Measurements from ENCODE around the gene NAPEPLD. TPM values are rescaled to one million over a fixed set of nuclear protein-coding genes. Genes with fewer than 3 reads are reported as not detected.
"Not testable (repeated sequence)": the region's sequence is repeated elsewhere in the genome, so short reads cannot be mapped to it uniquely, and the experiment has no call there.

Gene NAPEPLD
- total RNA-seq = 16.2 TPM
- long read RNA-seq, full-length matches to known transcripts = 11 of 18 reads
- long read RNA-seq, partial matches to known transcripts = 1 of 18 reads
- long read RNA-seq, other reads (novel, unspliced or antisense) = 6 of 18 reads

DNA sequence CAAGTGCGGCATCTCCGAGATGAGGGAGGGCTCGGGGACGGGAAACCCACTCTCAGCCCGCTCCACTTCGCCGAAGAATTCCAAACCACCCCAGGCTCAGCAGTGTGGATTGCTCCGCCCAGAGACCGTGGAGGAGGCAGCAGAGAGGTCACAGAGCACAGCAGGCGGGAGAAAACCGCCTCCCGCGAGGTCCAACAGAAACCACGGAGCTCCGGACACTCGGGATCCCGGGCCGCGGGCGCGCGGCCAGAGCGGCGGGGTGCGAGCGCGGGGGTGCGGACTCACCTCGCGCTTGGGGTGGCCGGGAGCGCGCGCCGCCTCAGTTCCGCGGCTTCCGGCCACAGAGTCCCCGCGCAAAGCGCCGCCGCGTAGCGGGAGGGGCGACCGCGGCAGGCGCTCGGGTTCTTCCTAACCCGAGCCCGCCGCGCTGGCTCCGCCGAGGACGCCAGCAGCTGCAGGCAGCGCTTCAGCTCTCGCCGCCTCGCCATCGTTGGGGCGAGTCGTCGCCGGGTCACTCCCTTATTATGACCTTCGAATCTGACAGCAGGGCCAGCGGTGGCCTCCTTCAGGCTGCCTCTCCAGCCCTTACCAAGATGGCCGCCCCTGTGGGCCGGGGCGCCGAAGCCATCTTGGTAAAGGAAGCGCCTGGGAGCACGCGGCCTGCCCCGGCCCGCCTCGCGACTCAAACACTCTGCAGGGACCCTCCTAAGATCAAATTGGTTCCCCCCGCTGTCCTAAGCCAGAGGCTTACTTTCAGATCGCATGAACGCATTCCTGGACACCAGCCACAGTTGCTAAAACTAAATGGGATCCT is at the start of gene NAPEPLD:
NAPEPLD (minus strand) TSS at position 106 of the 814 bp plus-strand sequence. CDS start 20,323 bp downstream, outside the sequence.
- DNase-seq (peak; percentile 92), ATAC-seq (peak; percentile 93 to 97)
- Histone ChIP-seq H3K4me3 (peak within 1 kb of the TSS; percentile 90), H3K9me3 (no peaks in the 10 kb centered on the region), H3K36me3 (no peaks in the 10 kb centered on the region), H3K4me1 (peaks cover 21% of the 10 kb centered on the region), H3K27me3 (ENCODE audit: low read depth) (no peaks in the 10 kb centered on the region), H3K27ac (peak within 1 kb of the TSS; percentile 96)
- TF ChIP-seq, protein P1, sequence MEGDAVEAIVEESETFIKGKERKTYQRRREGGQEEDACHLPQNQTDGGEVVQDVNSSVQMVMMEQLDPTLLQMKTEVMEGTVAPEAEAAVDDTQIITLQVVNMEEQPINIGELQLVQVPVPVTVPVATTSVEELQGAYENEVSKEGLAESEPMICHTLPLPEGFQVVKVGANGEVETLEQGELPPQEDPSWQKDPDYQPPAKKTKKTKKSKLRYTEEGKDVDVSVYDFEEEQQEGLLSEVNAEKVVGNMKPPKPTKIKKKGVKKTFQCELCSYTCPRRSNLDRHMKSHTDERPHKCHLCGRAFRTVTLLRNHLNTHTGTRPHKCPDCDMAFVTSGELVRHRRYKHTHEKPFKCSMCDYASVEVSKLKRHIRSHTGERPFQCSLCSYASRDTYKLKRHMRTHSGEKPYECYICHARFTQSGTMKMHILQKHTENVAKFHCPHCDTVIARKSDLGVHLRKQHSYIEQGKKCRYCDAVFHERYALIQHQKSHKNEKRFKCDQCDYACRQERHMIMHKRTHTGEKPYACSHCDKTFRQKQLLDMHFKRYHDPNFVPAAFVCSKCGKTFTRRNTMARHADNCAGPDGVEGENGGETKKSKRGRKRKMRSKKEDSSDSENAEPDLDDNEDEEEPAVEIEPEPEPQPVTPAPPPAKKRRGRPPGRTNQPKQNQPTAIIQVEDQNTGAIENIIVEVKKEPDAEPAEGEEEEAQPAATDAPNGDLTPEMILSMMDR (IDR thresholded peaks at IDR 0.05) = no peak
- intact Hi-C loops (cut with DNase I) = no loop called here

DNA sequence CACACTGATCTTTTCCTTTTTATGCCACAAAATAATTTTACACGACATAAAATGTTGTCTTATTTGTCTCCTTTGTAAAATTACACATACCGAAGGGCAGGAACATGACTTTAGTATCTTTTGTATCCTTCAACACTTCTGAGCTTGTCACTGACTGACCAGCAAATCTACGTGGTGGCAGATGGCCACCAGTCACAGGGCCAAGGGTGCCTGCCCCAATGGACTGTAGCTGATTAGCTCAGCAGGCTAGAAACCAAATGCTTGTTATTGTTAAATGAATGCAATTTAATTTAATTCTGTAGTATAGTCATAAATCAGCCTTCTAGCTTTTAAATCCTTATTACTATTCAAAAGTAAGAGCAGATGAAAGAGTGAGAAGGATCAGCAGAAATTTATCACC is 49.2 kb upstream of the NAPEPLD start:
- H3K27ac ChIP-seq; H3K4me1 ChIP-seq; H3K9me3 ChIP-seq; intact Hi-C loops (cut with DNase I); H3K36me3 ChIP-seq; H3K27me3 ChIP-seq (ENCODE audit: low read depth); H3K4me3 ChIP-seq; ATAC-seq; DNase-seq: not testable (repeated sequence)

DNA sequence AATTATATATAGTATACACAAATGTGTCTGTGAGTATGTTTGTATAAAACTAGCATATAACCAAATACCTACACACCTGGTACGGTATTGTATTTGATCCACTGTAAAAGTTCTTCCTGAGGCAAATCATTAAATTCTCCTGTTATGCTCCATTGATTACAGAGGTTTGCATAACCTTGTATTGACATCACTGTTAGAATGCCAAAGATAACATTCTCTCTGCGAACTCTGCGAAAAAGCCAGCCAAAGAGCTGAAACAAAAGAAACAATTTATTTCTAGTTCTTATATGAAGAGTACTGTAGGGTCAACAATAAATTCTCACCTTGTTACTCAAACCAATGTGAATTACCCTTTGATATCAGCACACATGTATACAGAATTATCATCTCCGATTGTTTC is 46.5 kb upstream of the NAPEPLD start:
- H3K4me1 ChIP-seq; H3K9me3 ChIP-seq; H3K27ac ChIP-seq; intact Hi-C loops (cut with DNase I); ATAC-seq; H3K4me3 ChIP-seq; H3K36me3 ChIP-seq; H3K27me3 ChIP-seq (ENCODE audit: low read depth); DNase-seq: not testable (repeated sequence)

DNA sequence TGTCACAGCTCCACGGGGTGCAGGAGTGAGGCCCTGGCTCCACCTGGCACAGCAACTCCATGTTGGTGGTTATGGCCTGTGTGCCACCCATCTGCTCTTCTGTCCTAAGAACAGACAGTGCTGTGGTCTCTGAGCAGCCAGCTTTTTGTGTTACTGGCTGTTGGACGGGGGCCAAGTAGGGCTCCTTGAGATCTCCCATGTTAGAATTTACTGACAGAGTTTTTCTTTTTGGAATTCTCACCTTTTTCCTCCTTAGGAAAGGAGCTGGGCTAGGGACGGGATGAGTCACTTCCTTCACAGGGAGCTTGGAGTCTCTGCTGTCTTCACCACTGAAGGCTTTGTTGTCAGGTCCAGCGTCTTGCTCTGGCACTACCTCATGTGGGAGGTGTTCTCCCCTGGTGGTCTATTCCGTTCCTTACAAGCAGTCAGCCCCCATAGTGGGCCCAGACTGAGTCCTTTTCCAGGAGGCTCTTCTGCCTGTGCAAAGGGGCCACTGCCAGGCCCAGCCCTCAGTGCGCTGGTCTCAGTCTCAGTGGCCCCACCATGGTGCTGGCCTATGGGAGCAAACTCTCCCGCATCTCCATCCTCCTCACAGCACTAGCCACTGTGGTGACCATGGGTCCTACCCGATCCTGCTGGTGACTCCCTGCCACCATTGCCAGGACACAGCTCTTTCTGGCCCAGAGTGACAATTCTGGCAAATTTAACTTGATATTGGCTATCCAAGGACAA is 23.7 kb upstream of the NAPEPLD start:
- DNase-seq; H3K9me3 ChIP-seq; H3K27ac ChIP-seq; H3K4me3 ChIP-seq; intact Hi-C loops (cut with DNase I); H3K36me3 ChIP-seq; H3K4me1 ChIP-seq; H3K27me3 ChIP-seq (ENCODE audit: low read depth): not testable (repeated sequence)
- peak; percentile 19 to 51 for ATAC-seq

DNA sequence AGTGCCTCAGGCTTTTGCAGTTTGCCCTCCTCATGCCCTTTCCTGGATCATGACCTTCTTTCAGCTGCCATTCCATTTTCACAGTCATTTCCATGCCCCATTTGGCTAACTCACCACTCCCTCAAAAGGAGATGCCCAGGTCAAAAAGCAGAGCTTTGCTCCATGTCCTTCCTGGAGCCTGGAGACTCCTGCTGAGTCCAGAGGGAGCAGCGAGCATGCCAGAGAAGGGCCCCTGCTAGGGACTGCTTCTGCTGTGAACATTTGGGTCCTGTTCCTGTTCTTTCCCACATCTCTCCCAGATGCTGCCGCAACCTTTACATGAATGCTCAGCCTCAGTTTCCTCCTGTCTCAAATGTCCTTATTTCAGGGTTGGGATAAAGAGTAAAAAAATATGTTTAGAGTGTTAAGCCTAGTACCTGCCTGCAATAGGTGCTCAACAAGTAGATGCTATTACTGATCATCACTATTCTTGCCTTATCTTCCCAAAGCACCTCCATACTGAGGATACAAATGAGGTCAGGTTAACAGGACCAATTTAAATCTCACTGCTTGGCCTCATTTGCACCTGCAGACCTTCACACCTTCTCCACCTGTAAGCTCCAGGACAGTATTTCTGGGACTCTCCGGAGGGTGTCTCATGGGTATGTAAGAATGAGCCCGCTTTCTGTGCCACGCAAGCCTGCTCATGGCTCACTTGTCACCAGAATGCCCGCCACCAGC is 23.0 kb upstream of the NAPEPLD start:
- H3K36me3 ChIP-seq; H3K4me1 ChIP-seq; H3K27me3 ChIP-seq (ENCODE audit: low read depth); H3K27ac ChIP-seq; H3K9me3 ChIP-seq; H3K4me3 ChIP-seq; intact Hi-C loops (cut with DNase I); ATAC-seq; DNase-seq: not testable (repeated sequence)

DNA sequence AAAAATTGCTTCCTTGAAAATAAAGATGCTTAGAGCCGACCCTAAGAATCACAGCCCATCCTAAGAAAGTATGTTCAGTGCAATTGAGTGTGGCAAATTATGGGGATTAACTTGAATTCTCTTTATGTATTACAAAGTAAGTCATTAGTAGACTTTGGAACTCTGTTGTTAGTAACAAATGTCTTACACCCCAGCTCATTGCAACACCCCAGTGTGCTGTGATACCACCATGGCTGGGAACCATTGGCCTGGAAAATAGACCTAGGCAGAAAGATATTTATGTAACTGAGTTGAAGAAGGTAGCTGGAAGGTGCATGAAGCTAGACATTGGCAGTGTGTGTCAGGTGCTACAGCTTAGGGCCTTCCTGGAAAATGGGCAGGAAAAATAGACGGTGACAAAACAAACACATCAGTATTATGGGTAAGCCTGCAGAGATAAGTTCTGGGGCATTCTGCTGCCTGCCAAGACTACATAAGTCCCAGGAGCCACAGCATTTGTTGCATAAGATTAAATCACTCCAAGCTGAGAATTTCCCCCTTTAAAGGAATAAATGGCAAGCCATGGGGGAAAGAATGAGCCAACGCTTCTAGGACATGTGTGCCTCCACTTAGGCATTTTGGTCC is 18.1 kb upstream of the NAPEPLD start:
- H3K4me1 ChIP-seq; H3K27ac ChIP-seq; DNase-seq; ATAC-seq; H3K36me3 ChIP-seq; intact Hi-C loops (cut with DNase I); H3K27me3 ChIP-seq (ENCODE audit: low read depth); H3K9me3 ChIP-seq; H3K4me3 ChIP-seq: not testable (repeated sequence)

DNA sequence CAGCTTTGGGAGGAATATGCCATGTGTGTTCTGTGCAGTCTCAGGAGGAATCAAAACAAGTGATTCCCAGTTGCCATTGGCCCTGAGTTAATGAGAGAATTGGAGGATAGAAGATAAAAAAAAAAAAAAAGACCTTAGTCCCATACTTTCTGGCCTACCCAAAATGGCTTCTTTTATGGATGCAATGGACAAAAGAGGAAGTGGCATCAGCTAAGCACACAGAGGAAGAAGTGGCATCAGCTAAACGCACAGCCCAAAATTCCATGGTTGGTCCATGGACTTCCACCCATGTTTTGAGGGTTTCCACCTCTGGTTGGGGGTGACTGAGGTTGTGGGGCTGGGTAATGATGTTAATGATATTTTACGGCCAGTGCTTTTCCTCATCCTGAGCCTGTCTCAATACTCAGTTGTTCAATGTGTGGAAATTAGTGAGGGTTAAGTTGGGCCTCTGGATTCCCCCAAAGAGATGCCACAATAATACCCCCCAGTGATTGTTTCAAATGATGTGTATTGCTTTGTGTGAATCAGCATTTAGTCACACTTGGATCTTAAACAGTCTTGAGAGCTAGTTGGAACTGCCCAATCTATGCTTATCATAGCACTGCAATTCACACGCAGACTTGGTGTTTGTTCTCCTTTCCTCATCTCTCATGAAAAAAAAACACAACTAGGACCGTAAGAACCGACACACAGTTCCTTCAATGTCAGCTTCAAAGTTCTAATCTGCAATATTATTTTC is 14.4 kb upstream of the NAPEPLD start:
- H3K4me1 ChIP-seq; intact Hi-C loops (cut with DNase I); DNase-seq; H3K36me3 ChIP-seq; ATAC-seq; H3K9me3 ChIP-seq; H3K4me3 ChIP-seq; H3K27me3 ChIP-seq (ENCODE audit: low read depth); H3K27ac ChIP-seq: not testable (repeated sequence)

DNA sequence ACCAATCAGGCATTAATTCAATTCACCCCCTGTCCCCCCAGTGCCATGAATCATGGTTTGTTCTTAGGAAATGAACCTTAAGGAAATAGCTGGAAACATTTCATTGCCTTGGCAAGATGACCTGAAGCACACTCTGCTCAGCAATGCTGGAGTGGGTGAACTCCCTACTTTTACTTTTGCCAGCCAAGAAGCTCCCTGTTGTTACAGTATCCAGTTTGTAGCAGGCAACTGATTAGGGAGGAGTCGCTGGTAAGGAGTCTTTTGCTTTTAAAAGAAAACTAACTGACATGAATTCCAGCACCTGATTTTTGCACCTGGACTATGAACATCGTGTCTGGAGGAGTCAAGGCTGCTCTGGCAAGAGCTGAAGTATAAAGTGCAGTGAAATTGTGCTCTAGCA is 13.7 kb upstream of the NAPEPLD start:
- H3K4me1 ChIP-seq; H3K9me3 ChIP-seq; H3K27ac ChIP-seq; DNase-seq; intact Hi-C loops (cut with DNase I); H3K36me3 ChIP-seq; H3K27me3 ChIP-seq (ENCODE audit: low read depth); H3K4me3 ChIP-seq: not testable (repeated sequence)
- ATAC-seq = peak; percentile 82 to 89

DNA sequence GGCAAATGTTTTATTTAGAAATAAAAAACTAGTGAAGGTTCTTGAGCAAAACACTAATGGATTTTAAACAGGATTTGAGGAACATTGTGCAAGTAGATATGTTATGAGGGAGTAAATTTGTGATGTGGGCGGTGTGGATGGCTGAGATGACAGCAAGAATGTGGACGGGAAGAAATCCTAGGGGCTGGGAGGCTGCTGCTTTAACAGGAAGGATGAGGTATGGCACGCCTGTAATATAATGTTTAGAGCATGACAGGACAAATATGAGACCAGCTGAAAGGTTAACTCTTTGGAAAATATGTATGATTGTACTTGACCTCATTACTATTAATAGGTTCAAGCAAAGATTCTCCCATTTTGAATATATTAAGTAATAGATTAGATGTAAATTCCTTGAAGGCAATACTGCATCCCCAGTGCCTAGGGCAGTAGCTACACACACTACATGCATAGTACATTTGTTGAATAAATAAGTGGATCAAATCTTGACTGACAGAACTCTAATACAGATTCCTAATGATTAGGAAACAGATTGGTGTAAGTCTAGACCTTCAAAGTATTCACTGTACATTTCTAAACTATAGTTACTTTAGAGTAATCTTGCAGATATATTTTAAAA is 13.2 kb upstream of the NAPEPLD start:
- H3K36me3 ChIP-seq; DNase-seq; H3K4me1 ChIP-seq; H3K27me3 ChIP-seq (ENCODE audit: low read depth); H3K4me3 ChIP-seq; intact Hi-C loops (cut with DNase I); H3K9me3 ChIP-seq; H3K27ac ChIP-seq: not testable (repeated sequence)
- peak in 1 of 2 donors; percentile 15 for ATAC-seq

DNA sequence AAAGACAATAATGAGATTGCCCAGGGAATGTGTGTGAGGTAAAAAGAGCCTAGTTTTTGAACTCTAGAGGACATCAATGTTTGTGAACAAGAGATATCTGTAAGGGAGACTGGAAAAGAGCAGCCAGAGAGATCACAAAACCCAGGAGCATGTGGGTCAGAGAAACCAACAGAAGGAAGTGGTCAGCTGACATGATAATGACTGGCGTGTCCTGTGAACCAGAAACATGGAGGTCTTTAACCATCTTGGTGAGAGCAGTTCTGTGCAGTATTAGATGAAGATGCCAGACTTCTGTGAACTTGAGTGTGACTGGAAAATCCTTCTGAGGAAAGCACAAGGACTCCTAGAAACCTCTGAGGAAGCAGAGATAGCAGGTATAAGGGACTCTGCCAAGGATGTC is 10.2 kb upstream of the NAPEPLD start:
- DNase-seq; H3K36me3 ChIP-seq; ATAC-seq; H3K4me1 ChIP-seq; H3K4me3 ChIP-seq; intact Hi-C loops (cut with DNase I); H3K27me3 ChIP-seq (ENCODE audit: low read depth); H3K27ac ChIP-seq; H3K9me3 ChIP-seq: not testable (repeated sequence)

DNA sequence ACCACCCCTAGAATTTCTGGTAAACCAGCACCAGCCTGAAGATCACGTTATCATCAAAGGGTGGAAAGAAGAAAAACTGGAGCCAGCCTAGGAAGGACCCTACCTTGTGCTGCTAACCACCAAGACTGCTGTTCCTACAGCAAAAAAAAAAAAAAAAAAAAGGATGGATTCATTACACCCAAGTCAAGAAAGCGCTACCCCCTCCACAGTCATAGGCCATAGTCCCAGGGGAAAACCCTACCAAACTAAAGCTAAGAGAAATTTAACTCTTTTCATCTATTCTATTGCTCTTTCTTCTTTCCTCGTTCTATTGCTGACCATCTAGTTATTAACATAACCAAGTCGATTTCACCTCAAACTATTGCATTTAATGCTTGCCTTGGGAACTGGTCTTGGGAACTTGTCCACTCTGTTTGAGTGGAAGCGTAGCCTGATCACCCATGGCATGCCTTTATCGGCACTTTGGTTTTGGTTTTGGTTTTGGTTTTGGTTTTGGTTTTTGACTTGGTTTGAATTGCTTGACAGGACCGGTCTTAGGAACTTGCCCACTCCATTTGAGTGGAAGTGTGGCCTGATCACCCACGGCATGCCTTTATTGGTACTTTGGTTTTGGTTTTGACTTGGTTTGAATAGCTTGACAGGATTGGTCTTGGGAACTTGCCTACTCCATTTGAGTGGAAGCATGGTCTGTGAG is 6.6 kb upstream of the NAPEPLD start:
- intact Hi-C loops (cut with DNase I); H3K9me3 ChIP-seq; H3K4me1 ChIP-seq; DNase-seq; H3K4me3 ChIP-seq; H3K27ac ChIP-seq; H3K27me3 ChIP-seq (ENCODE audit: low read depth); H3K36me3 ChIP-seq: not testable (repeated sequence)
- ATAC-seq = peak; percentile 30 to 70

Data from lower lobe of right lung (tissue), 2 donors.